Sigmoid colon (tissue), 4 donors: Measurements from ENCODE around the gene RNF207.

Experiments
- EP300 ChIP-seq, 4 donors: sonication (generic); formaldehyde crosslinking; IDR thresholded peaks; one replicate each; pipeline ENCODE4 v1.6.1; 2017; ENCODE audit warnings: antibody characterized with exemption in 4 of 4
- POLR2A ChIP-seq, 2 donors: fragments of 450-650 bp; IDR thresholded peaks; one replicate each; pipeline ENCODE4 v1.6.1; 2016; ENCODE audit warnings: antibody characterized with exemption in 2 of 2, mild to moderate bottlenecking in 2 of 2, moderate library complexity in 2 of 2
- POLR2AphosphoS5 ChIP-seq, 4 donors: sonication (generic); formaldehyde crosslinking; IDR thresholded peaks; one replicate each; pipeline ENCODE4 v1.6.1; 2017; ENCODE audit warnings: antibody characterized with exemption in 4 of 4
- TF ChIP-seq, protein P1 (sequence below), 4 experiments: fragments of 450-650 bp in 3 of 4; fragments of 200-600 bp in 1 of 4; IDR thresholded peaks; one replicate each; pipeline ENCODE4 v1.5.1; 2016 to 2019; ENCODE audit warnings: antibody characterized with exemption in 4 of 4, mild to moderate bottlenecking in 3 of 4, moderate library complexity in 2 of 4

DNA sequence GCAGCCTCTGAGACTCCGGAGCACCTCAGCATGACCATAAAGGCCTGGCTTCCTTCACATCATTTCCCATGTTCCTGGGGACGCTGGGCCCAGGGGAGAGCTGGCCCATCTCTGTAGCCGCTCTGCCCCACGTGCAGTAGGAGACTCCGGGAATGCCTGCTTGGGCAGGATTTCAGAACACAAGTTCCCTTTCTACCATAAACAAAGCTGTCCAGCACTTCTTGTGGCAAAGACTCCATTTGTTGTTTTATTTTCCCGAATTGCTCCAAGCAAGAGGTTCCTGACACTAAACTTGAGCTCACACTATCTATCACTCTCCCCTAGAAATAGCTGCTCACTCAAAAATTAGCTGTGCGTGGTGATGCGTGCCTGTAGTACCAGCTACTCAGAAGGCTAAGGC lies 47.7 kb upstream of the RNF207 start:
- no peak for TF ChIP-seq POLR2A (IDR thresholded peaks at IDR 0.05)
- TF ChIP-seq EP300 (IDR thresholded peaks at IDR 0.05), result no peak
- TF ChIP-seq, protein P1, sequence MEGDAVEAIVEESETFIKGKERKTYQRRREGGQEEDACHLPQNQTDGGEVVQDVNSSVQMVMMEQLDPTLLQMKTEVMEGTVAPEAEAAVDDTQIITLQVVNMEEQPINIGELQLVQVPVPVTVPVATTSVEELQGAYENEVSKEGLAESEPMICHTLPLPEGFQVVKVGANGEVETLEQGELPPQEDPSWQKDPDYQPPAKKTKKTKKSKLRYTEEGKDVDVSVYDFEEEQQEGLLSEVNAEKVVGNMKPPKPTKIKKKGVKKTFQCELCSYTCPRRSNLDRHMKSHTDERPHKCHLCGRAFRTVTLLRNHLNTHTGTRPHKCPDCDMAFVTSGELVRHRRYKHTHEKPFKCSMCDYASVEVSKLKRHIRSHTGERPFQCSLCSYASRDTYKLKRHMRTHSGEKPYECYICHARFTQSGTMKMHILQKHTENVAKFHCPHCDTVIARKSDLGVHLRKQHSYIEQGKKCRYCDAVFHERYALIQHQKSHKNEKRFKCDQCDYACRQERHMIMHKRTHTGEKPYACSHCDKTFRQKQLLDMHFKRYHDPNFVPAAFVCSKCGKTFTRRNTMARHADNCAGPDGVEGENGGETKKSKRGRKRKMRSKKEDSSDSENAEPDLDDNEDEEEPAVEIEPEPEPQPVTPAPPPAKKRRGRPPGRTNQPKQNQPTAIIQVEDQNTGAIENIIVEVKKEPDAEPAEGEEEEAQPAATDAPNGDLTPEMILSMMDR (IDR thresholded peaks at IDR 0.05), result no peak
- TF ChIP-seq POLR2AphosphoS5 (IDR thresholded peaks at IDR 0.05), result no peak
